OCI-LY3 (cell line): ENCODE measurements around the gene FITM2.

Source experiments
- CTCF ChIP-seq: fragments of 200-600, 300-600 bp; sonication (generic); IDR thresholded peaks from 2 replicates; pipeline ENCODE4 v1.5.1; 2014; ENCODE audit warnings: antibody characterized with exemption, low read length, low read depth
- EZH2phosphoT487 ChIP-seq: fragments of 200-600 bp; shearing (Covaris generic); IDR thresholded peaks from 2 replicates; pipeline ENCODE4 v1.6.1; 2018; ENCODE audit warnings: antibody characterized with exemption, mixed run types, low read depth

DNA sequence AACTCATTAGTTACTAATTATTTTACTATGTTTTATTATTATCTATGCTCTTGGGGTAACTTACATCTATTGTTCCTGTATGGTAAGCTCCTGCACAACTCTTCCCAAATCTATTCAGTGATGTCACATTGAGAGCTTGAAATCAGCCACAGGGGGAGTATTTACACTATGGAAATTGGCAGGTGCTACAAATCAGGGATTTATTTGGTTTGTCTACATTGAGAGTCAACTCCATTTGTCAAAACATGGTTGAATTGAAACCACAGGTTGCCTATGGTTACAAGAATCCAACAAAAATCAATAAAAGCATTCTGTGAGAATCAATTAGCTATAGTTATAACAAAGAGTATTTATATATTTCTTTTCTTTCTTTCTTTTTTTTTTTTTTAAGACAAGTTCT lies 3.9 kb upstream of the FITM2 start:
- TF ChIP-seq CTCF (no peak), EZH2phosphoT487 (no peak)
